Liver (tissue), 3 donors: ENCODE data around the gene RABGGTA.

Source experiments
- ATF3 ChIP-seq: IDR thresholded peaks from 2 replicates; pipeline ENCODE4 v1.6.1; 2016; ENCODE audit warnings: antibody characterized with exemption
- CTCF ChIP-seq: fragments of 150-350 bp; IDR thresholded peaks from 2 replicates; pipeline ENCODE4 v1.5.1; 2017; ENCODE audit warnings: improper control_type of control experiment, low read depth, low read length; ENCODE audit not compliant: missing input control
- EGR1 ChIP-seq, 2 donors: IDR thresholded peaks; 2 replicates each; pipeline ENCODE4 v1.6.1; 2016 to 2018; ENCODE audit warnings: antibody characterized with exemption in 2 of 2, low read depth in 2 of 2
- FOXA1 ChIP-seq: IDR thresholded peaks from 2 replicates; pipeline ENCODE4 v1.6.1; 2016; ENCODE audit warnings: antibody characterized with exemption
- GABPA ChIP-seq, 2 donors: IDR thresholded peaks in 1 of 2; conservative IDR thresholded peaks in 1 of 2; 2 replicates each; pipeline ENCODE4 v1.6.1; 2016; ENCODE audit warnings: antibody characterized with exemption in 2 of 2, mild to moderate bottlenecking in 1 of 2, moderate library complexity in 1 of 2
- JUND ChIP-seq, 2 donors: IDR thresholded peaks; 2 replicates each; pipeline ENCODE4 v1.6.1; 2016; ENCODE audit warnings: antibody characterized with exemption in 2 of 2
- MAX ChIP-seq: IDR thresholded peaks from 2 replicates; pipeline ENCODE4 v1.6.1; 2016; ENCODE audit warnings: antibody characterized with exemption
- NR2F2 ChIP-seq: IDR thresholded peaks from 2 replicates; pipeline ENCODE4 v1.6.1; 2016; ENCODE audit warnings: antibody characterized with exemption
- RAD21 ChIP-seq, 2 donors: IDR thresholded peaks; 2 replicates each; pipeline ENCODE4 v1.6.1; 2016; ENCODE audit warnings: antibody characterized with exemption in 2 of 2, mild to moderate bottlenecking in 2 of 2
- REST ChIP-seq: IDR thresholded peaks from 2 replicates; pipeline ENCODE4 v1.6.1; 2016; ENCODE audit warnings: antibody characterized with exemption, mild to moderate bottlenecking
- SP1 ChIP-seq: IDR thresholded peaks from 2 replicates; pipeline ENCODE4 v1.6.1; 2018; ENCODE audit warnings: antibody characterized with exemption, mild to moderate bottlenecking
- YY1 ChIP-seq: IDR thresholded peaks from 2 replicates; pipeline ENCODE4 v1.6.1; 2016; ENCODE audit warnings: antibody characterized with exemption, mild to moderate bottlenecking
- ZBTB33 ChIP-seq: IDR thresholded peaks from 2 replicates; pipeline ENCODE4 v1.6.1; 2016; ENCODE audit warnings: antibody characterized with exemption
- donor health status: healthy.
- donor health status: healthy.

GRCh38 chr14:24251880-24252288, 19.5 kb downstream of the RABGGTA start:
- TF ChIP-seq CTCF (no peak), NR2F2 (no peak), EGR1 (IDR thresholded peaks at IDR 0.05; ENCODE audit: low read depth in 2 of 2) (no peak), FOXA1 (no peak), RAD21 (IDR thresholded peaks at IDR 0.05) (no peak), REST (no peak), JUND (IDR thresholded peaks at IDR 0.05) (no peak), GABPA (IDR thresholded peaks at IDR 0.05 in 1 of 2, conservative IDR thresholded peaks at IDR 0.05 in 1 of 2) (no peak), MAX (no peak), ATF3 (no peak), SP1 (no peak), YY1 (no peak), ZBTB33 (no peak)
